DMS 273 treated with DMSO at 0.1 percent for 48 hours (cell line): ENCODE data around the gene TIAL1.
"Not testable (repeated sequence)": the region's sequence is repeated elsewhere in the genome, so short reads cannot be mapped to it uniquely, and the experiment has no call there.

Experiments used
- DNase-seq: peaks from one replicate; lab custom pipeline; 2025; lab: John Stamatoyannopoulos, UW

Gene TIAL1

GRCh38 chr10:119531067-119531466 lies 65.7 kb downstream of the TIAL1 start:
- no peak for DNase-seq

- DNase-seq: not testable (repeated sequence)
Measured at GRCh38 chr10:119528663-119529237, 68.0 kb downstream of the TIAL1 start.

GRCh38 chr10:119526621-119527592 lies 69.9 kb downstream of the TIAL1 start:
- peak; percentile 73 for DNase-seq

GRCh38 chr10:119526149-119526548 lies 70.6 kb downstream of the TIAL1 start:
- DNase-seq: no peak

GRCh38 chr10:119525116-119525515 lies 71.6 kb downstream of the TIAL1 start:
- no peak for DNase-seq

- no peak for DNase-seq
Measured at GRCh38 chr10:119524720-119525070, 72.1 kb downstream of the TIAL1 start.

GRCh38 chr10:119523895-119524719 lies 72.7 kb downstream of the TIAL1 start:
- no peak for DNase-seq
